NCI-H128 (cell line): ENCODE data around the gene CYP19A1.

Experiments
- DNase-seq: peaks from one replicate; lab custom pipeline; 2025; ENCODE audit not compliant: unreplicated experiment; lab: John Stamatoyannopoulos, UW

Gene CYP19A1

GRCh38 chr15:51363383-51363782 lies 25.0 kb upstream of the CYP19A1 start:
- DNase-seq = no peak

- DNase-seq = no peak
These were observed 21.6 kb upstream of the CYP19A1 start for GRCh38 chr15:51359981-51360380.

- DNase-seq = no peak
These were observed 18.6 kb upstream of the CYP19A1 start for GRCh38 chr15:51356983-51357382.

- no peak for DNase-seq
These were observed 17.8 kb upstream of the CYP19A1 start for GRCh38 chr15:51356147-51356546.

GRCh38 chr15:51355096-51355495 lies 16.7 kb upstream of the CYP19A1 start:
- DNase-seq = no peak

GRCh38 chr15:51353976-51354375 lies 15.6 kb upstream of the CYP19A1 start:
- no peak for DNase-seq

- DNase-seq = no peak
These were observed 12.3 kb upstream of the CYP19A1 start for GRCh38 chr15:51350723-51351122.

- DNase-seq = no peak
These were observed 10.9 kb upstream of the CYP19A1 start for GRCh38 chr15:51349156-51349844.

GRCh38 chr15:51348688-51349087 lies 10.3 kb upstream of the CYP19A1 start:
- DNase-seq = no peak

GRCh38 chr15:51346136-51346535 lies 7.7 kb upstream of the CYP19A1 start:
- no peak for DNase-seq

DNA sequence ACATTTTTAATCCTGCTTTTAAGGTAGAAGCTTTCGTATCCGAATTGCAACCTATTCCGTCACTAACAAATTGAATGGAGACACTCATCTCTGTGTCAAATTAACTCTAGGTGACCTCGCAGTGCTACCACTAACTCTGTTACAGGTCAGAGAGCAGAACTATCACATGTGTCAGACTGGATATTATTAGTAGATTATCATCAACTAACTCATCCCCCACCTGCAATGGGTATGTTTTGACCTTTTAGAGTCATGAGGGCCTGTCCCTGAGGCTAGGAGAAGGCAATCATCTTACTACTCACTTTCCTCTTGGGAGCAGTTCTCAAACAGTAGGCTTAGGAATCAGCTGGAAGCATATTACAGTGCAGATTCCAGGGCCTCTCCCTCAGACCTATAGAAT lies 5.1 kb upstream of the CYP19A1 start:
- no peak for DNase-seq

DNA sequence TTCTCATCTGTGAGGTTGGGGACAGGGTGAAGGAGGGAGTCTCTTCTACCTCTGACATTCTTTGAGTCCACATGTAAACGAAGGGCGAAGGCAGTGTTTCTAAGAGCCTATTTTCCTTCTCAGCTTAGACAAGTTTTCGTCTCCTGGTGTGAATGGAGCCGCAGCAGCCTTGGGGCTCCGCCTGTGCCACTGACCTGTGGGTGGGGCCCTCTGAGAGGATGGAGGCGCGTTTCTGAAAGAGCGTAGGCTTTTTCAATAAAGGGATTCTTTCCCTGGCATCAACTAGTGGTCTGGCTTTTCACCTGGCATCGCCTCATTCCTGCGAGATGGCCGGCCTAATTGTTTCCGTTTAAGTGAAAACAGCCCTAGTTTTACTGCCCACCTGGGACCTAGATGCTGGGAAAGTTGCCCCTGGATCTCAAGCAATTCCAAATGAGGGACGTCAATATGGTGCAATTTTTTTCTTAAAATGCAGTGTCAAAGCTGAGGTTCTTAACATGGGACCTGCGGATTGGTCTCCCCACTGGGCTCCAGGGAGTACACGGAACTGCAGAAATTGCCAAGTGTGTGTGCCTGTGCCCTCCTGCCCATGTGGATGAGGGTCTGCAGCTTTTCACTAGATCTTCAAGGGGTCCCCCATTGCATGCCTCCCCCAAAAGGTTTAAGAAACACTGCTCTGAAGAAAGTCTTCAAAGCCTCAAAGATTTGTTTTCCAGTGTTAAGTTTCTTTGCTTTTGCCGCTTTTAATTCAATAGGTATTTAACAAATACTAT lies 4.0 kb upstream of the CYP19A1 start:
- no peak for DNase-seq

DNA sequence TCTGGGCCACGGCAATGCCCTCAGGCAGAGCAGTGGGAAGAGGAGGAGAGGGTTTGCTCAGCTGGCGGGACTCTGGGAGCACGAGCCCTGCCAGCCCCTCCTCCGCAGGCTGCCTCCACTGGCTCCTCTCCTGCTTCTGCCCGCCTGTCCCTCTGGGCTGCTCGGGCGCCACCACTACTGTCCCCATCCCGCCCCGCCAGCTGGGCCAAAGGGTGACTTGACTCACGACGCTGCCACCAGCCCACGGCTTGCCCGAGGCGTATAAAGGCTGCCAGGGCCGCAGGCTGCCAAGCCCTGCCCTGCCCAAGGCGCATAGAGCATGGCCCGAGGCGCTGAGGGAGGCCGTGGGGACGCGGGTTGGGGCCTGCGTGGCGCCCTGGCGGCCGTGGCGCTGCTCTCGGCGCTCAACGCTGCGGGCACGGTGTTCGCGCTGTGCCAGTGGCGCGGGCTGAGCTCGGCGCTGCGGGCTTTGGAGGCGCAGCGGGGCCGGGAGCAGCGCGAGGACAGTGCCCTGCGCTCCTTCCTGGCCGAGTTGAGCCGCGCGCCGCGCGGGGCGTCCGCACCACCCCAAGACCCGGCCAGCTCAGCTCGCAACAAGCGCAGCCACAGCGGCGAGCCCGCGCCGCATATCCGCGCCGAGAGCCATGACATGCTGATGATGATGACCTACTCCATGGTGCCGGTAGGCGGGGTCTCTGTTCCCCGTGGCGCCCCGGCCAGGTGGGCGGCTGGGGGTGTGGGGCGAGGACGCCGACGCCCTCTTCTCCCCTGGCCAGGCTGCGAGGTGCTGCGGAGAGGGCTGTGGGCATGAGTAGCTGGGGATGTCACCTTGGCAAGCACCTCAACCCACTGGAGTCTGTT lies 3.2 kb upstream of the CYP19A1 start, which contains the start of gene GLDN:
Gene GLDN, plus strand, starts transcription at position 290 of the 861 bp plus-strand sequence. Its CDS starts 30 bp downstream, at position 320.
- no peak for DNase-seq

GRCh38 chr15:51335538-51336410 lies 2.6 kb downstream of the CYP19A1 start:
- no peak for DNase-seq

DNA sequence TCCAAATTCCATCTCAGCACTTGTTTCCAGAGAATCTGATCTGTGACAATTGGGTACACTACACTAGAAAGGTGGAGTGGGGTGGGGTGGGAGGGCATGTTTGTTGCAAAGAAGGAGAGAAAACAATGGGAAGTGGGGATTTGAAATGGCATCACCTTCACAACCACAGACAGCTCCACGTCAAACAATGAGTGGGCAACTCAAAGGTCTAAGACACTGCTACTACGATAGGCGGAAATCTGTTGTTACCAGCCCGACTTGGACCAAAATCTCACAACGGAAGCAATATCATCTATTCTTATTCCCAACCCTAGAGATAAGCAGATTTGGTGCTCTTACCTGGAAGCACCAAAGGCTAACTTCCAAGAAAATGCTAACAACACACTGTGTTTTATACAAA lies 3.3 kb downstream of the CYP19A1 start:
- no peak for DNase-seq

DNA sequence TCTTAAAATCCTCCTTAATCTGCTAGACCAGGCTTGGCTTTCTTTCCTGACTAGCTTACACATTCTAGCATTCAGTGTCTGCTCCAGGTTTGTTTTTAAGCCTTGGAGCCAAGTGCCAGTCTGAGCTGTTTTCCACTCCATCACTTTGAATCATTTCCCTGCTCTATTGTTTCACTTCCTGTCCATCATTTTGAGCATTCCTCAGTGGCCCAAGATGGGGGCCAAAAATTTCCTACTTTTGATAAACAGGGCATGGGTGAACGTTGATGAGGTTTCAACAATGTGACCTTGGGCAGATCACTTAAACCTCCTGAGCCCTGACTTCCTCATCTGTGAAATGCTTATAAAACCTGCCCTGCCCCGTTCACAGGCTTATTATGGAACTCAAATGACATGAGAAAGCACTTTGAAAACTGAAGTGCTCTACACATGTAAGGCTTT lies 4.4 kb downstream of the CYP19A1 start:
- peak; percentile 12 for DNase-seq

- no peak for DNase-seq
These were observed 4.8 kb downstream of the CYP19A1 start for GRCh38 chr15:51333571-51333970.

GRCh38 chr15:51332206-51333147 lies 5.9 kb downstream of the CYP19A1 start:
- DNase-seq = no peak

DNA sequence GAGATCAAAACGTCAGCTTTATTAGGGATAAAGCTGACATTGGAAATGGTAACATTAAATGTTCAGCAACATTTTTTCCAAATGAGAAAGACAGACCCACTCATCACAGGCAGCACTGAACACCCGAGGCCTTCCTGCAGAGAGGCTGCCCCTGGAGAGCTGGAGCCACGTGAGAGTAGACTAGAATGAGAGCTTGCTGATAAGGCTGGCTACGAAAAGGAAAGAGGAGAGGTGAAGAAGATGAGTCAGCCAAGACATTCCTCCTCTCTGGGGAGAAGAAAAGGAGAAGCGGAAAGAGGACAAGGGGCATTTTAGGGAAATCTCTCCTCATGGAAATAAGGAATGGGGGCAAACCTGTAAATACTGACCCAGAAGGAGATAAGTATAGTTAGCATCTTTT lies 7.3 kb downstream of the CYP19A1 start:
- DNase-seq = no peak
